GM21423 (cell line): ENCODE results near the gene E4F1.
A peak's percentile ranks its signal among the peaks of the same experiment; 100 is the strongest.

Experiments
- ATAC-seq: cut with Tn5 transposase; IDR thresholded peaks from one replicate; pipeline ENCODE4 v1.9.1; 2021; ENCODE audit warnings: mild to moderate bottlenecking, moderate library complexity; ENCODE audit not compliant: unreplicated experiment

E4F1 gene, protein sequence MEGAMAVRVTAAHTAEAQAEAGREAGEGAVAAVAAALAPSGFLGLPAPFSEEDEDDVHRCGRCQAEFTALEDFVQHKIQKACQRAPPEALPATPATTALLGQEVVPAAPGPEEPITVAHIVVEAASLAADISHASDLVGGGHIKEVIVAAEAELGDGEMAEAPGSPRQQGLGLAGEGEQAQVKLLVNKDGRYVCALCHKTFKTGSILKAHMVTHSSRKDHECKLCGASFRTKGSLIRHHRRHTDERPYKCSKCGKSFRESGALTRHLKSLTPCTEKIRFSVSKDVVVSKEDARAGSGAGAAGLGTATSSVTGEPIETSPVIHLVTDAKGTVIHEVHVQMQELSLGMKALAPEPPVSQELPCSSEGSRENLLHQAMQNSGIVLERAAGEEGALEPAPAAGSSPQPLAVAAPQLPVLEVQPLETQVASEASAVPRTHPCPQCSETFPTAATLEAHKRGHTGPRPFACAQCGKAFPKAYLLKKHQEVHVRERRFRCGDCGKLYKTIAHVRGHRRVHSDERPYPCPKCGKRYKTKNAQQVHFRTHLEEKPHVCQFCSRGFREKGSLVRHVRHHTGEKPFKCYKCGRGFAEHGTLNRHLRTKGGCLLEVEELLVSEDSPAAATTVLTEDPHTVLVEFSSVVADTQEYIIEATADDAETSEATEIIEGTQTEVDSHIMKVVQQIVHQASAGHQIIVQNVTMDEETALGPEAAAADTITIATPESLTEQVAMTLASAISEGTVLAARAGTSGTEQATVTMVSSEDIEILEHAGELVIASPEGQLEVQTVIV

DNA sequence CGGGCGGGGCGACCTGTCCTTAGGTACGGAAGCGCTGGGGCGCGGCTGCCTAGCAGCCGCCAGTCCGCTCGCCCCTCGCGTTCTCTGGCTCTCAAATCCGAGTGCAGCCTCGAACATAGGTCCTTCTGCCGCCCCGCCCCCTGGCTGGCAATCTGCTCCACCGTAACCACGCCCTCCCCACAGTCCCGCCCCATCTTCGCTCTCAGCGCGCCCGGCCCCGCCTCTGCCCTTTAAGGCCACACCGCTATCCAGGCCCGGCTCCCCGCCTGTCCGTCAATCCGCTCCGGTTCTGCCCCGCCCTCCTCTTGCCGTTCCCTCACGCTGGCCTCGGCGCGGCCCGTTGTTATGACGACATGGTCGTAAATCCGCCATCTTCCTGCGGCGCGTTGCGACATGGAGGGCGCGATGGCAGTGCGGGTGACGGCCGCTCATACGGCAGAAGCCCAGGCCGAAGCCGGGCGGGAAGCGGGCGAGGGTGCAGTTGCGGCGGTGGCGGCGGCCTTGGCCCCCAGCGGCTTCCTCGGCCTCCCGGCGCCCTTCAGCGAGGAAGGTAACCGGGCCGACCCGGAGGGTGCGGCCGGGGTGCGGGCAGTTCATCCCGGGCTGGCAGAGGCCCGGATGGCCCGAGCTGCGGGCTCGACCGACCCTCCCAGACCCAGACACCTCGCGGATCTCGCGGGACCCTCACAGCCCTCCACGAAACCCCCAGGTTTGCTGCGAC, at the start of gene E4F1:
E4F1 (plus strand) TSS at position 371 of the 721 bp plus-strand sequence; CDS start at position 394, 23 bp downstream.
- ATAC-seq = peak; percentile 92

DNA sequence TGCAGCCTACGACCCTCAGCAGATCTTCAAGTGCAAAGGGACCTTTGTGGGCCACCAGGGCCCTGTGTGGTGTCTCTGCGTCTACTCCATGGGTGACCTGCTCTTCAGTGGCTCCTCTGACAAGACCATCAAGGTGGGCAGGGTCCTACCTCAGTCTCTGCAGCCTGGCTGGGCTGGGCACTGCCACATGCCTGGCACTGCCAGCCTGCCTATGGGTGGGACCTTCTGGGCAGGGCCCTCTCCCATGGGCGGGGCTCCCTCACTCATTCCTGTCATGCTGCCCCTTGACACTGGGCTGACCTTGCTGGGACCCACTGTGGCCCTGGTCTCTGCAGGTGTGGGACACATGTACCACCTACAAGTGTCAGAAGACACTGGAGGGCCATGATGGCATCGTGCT, 49.5 kb upstream of the E4F1 start:
- no peak for ATAC-seq

- no peak for ATAC-seq
These were observed 48.8 kb upstream of the E4F1 start for GRCh38 chr16:2174396-2175131.

DNA sequence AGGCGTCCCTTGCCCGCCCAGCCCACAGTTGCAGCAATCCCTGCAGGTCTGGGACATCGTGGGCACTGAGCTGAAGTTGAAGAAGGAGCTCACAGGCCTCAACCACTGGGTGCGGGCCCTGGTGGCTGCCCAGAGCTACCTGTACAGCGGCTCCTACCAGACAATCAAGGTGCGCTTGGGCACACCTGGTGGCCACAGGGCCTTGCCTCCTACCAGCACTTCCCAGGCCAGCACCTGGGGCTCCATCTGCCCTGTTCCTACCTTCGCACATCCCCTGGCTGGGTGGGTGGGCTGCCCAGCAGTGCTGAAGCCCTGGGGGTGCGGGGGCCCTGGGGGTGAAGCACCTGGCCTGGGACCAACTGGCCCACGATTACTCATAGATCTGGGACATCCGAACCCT, 47.9 kb upstream of the E4F1 start:
- ATAC-seq = no peak

DNA sequence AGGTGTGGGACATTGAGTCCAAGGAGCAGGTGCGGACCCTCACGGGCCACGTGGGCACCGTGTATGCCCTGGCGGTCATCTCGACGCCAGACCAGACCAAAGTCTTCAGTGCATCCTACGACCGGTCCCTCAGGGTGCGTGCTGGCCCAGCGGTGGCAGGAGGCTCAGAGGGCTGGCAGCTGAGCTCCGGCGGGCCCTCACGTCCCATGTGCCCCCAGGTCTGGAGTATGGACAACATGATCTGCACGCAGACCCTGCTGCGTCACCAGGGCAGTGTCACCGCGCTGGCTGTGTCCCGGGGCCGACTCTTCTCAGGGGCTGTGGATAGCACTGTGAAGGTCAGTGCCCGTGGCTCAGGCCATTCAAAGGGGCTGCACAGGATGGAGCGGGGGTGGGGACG, 47.3 kb upstream of the E4F1 start:
- ATAC-seq = no peak

DNA sequence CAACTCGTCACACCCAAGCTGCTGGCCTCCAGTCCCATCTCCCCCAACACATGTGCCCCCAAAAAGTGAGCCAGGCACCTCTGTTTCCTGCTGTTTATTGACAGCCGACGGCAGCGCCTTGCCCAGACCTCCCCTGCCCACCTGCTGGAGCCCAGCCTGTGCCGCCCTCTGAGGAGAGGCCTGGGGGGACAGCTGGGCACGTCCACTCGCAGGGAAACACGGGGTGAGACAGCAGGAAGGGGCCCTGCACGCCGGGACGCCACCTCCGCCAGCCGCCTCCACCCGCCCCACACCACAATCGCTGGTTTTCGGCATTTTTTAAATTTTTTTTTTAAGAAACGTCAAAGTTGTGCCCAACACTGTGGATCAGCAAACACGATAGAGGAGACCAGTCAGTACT, 46.3 kb upstream of the E4F1 start:
- no peak for ATAC-seq

- ATAC-seq = no peak
These were observed 45.8 kb upstream of the E4F1 start for GRCh38 chr16:2177561-2177960.

GRCh38 chr16:2178321-2179106, 44.9 kb upstream of the E4F1 start:
- ATAC-seq = no peak

DNA sequence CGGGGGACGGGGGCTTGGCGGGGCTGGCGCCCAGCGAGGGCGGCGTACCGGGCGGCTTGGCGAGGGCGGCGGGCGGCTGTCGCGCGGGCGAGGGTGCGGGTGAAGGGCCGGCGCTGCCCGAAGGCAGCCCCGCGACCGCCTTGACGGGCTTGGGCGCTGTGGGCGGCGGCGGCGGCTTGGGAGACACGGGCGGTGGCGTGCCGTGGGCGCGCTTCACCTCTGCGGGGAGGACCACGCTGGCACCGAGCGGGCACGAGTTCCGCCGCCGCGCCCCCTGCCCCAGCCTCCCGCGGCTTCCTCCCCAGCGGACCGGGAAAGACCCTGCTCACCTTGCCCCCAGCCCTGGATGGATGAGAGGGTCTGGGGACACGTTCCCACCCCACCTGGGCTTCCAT, 44.3 kb upstream of the E4F1 start:
- ATAC-seq = no peak

DNA sequence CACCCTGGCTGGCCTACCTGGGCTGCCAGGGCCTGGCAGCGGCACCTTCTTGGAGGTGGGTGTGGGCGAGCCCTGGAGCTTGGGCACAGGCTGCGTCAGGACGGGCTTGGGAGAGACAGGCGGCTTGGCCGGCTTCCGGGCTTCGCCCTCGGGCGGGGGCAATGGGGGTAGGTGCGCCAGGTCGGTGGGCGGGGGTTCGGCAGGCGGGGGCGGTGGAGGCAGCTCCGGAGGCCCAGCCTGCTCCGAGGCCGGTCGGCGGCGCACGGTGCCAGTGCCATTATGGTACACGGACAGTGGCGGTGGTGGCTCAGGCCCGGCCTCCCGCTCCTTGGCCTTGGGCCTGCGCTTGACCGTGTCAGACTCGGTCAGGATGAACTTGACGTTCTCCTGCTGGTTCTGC, 43.8 kb upstream of the E4F1 start:
- no peak for ATAC-seq

GRCh38 chr16:2180461-2180860, 42.9 kb upstream of the E4F1 start:
- ATAC-seq = no peak

DNA sequence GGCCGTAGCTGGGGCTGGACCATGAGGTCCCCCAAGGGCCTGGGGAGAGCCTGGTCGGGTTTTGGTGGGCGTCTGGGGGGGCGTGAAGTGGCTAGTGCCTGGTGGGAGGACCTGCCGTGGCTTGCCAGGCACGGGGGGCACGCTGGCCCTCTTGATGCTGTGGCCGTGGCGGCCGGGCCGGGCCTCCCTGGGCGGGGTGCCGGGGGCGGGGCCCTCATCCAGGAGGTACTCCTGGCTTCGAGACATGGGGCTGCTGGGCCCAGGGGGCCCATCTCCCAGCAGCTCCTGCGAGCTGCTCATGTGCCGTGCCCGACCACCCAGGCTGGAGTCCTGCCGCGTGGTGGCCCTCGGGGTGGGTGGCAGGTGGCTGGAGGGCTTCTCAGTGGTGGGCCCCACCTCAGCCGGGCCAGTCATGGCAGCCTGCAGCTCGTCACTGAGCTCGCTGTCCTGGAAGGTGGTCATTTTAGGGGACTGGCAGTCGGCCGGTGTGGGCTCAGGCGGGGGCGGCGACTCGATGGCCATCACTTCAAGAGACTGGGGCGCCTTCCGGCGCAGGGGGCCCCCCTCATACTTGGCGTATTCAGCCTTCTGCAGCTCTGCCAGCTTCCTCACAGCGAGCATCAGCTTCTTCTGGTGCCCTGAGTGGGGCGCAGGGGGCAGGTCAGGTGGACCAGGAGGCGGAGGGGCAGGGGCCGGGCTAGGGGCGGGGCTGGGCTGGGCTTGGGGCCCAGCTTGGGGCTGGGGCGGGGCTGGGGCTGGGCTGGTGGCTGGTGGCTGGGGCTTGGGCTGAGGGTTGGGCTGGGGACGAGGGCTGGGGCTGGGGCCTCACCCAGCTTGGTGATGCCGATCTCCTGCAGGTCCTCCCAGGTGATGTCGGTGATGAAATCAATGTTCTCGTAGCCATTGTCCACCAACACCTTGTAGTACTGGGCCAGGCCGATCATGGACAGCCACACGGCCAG, 42.1 kb upstream of the E4F1 start:
- ATAC-seq = no peak

- ATAC-seq = no peak
These were observed 41.4 kb upstream of the E4F1 start for GRCh38 chr16:2181952-2182351.

GRCh38 chr16:2183671-2184070, 39.7 kb upstream of the E4F1 start:
- no peak for ATAC-seq

DNA sequence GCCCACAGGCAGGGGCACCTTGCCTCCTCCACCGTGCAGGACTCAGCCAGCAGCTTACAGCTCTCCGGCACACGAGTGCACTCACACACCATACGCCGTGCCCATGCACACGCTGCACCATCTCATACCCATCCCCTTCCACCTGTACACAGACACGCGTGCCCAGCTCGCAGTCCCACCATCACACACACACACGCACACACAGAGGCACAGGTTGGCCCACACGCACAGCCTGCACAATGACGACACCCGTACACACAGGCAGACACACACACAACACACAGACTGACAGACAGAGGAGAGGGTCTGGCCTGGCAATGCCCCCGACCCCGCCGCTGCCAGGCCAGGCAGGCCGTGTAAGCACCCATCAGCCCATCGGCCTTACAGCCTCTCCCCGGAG, 39.0 kb upstream of the E4F1 start:
- ATAC-seq = no peak

DNA sequence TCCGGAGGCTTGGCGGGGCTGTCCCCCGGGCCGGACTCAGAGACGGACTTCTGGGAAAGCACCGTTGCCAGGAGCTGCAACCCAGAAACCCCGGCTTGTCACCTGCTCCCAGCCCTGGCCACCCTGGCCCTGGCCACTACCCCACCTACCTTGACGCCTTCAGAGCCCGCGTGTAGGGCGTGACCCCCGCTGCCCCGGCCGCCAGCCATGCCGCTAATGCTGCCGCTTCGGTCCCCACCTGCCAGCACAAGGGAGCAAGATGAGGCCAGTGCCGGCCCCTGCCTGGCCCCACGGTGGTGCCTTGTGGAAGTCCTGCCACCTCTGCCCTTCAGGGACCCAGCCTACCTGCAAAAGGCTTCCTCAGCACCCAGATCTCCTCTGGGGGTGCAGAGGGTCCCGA, 38.4 kb upstream of the E4F1 start:
- ATAC-seq = no peak

GRCh38 chr16:2186064-2186463, 37.3 kb upstream of the E4F1 start:
- no peak for ATAC-seq

GRCh38 chr16:2186505-2186904, 36.9 kb upstream of the E4F1 start:
- no peak for ATAC-seq

DNA sequence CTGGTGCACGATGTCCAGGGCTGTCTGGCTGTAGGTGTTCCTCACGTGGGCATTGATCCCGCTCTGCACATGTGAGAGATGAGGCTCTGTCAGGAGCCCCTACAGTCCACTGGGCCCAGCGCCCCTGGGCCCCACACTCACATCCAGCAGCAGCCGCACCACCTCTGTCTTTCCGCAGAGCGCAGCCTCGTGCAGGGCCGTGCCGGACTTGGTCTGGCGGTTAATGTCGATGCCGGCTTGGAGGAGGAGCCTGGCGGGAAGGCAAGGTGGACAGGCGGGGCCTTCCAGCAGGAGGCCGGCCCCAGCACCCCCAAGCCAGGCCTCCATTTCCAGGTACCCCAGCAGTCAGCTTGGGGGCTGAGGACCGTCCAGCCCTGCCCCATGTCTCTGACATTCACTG, 36.2 kb upstream of the E4F1 start:
- ATAC-seq = no peak
